HG02852 (cell line): ENCODE data around the gene PIEZO2.
A peak's percentile ranks its signal among the peaks of the same experiment; 100 is the strongest.

Experiments used
- ATAC-seq: cut with Tn5 transposase; IDR thresholded peaks from one replicate; pipeline ENCODE4 v1.9.1; 2021; ENCODE audit warnings: mild to moderate bottlenecking, moderate library complexity; ENCODE audit not compliant: unreplicated experiment

The PIEZO2 gene

DNA sequence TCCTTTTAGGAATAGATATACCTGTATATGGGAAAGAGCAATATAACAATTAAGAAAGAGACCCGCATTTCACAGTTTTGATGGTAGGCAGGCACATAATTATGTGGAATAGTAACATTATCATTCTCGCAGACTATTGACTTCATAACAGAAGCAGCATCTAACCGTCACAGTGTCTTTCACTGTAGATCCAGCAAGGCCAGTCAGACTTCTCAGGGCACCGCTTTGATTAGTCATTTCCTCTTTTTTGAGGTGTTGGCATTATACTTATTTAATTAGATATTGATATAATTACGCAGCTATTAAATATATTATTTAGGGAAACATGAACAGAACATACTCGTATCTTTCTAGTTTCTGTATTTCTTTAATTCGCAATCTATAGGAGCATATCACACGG lies 447.2 kb downstream of the PIEZO2 start:
- no peak for ATAC-seq

DNA sequence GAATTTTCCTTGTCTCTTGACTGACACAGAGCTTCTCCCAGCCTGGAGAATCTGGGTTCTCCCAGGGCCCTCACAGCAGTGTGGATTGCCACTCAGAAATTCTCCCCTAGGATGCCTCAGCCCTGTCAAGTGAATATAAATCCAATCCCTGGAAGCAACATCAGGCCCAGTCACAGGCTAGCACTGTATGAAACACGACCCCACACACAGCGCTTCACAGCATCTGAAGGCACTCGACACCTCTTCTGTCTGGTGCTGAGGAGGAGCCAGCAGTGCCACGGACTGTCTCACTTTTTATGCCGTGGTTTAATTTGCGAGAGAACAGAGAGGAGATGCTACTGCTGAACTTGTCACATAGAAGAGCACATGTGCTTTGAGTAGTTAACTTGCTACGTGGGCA lies 459.0 kb downstream of the PIEZO2 start:
- ATAC-seq, result no peak

DNA sequence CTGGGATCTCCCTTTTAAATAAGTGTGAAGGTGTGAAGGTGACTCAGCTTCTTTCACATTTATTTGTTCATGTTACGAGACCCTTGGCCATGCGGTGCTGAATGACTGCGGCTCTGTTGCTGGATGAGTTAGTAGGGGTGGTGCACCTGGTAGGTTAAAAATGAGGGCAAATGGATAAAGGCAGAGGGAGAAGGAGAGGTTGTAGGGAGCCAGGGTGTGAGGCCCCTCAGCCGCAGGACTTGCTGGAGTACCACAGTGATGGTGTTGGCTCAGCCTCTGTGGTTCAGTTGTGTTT lies 459.4 kb downstream of the PIEZO2 start:
- ATAC-seq, result no peak

DNA sequence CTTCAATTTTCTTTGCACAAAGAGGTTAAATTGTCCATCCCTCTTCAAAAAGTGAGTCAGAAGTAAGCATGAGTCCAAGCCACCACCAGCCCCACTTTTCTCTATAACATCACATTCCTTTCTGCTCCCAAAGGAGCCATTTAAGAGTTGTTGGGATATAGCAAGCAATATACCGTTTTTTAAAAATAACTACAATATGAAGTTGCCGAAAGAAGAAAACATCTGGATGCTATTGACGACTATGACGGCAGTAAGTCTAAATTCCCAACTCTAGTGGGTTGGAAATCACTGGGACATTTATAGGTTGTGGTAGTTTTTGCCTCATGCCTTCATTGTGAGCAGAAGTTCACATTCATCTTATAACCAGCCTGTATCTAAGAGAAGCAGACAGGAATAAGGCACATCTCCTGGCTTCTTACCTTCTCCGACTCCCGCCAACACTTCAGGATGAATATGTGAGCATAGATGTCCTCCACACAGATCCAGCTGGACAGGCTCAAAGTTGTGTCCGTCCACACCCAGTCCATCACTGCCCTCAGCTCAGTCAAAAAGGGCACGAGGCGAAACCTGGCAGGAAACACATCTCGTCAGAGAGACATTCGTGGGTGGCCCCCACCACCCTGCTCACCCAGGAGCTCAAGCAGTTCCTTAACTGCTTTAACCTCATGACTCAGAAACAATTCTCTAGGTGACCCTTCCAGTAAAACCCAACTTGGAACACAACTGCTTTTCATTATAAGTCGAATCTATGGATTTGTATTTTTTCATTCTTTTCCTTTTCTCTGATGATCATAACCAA lies 459.9 kb downstream of the PIEZO2 start:
- no peak for ATAC-seq

DNA sequence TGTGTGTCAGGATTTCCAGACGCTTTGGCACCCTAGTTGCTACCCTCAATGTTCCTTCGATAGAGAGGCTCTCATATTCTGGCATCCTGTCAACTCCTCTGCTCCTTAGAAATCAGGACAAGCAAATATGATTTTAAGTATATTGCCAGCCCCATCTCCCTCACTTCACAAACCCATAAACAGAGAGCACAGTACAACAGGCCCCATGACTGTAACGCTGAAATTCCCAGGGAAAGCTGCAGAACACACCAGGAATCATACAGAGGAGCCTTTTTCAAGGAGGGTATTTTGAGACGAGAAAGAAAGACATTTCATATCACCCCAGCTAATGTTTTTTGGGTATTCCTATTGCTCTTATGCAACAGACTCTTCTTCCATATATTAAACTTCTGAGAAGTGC lies 460.6 kb downstream of the PIEZO2 start:
- ATAC-seq, result no peak

DNA sequence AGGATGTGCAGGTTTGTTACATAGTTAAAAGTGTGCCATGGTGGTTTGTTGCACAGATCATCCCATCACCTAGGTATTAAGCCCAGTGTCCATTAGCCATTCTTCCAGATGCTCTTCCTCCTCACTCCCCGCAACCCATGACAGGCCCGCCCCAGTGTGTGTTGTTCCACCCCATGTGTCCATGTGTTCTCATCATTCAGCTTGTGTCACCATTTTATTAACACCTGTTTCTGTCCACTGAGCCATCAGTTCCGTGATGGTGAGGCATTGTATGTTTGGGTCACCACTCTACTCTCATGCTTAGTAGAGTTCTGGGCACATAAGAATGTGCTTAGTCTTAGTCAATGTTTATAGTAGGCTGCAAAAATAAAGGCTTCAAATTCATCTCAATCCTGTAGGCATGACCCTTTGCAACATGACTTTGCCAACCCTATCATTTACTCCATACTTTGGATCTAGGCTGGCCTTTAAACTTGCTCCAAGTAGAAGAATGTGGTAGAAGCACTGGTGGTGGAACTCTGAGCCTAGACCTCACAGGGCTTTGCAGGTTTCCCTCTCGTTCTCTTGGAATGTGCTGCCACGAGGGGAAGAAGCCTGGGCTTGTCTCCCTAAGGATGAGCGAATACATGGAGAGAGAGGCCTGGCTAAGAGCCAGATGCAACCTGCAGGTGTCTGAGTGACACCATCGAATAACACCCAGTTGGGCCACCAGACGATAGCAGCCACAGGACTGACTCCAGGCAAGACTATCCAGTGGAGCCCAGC lies 462.0 kb downstream of the PIEZO2 start:
- ATAC-seq, result no peak

DNA sequence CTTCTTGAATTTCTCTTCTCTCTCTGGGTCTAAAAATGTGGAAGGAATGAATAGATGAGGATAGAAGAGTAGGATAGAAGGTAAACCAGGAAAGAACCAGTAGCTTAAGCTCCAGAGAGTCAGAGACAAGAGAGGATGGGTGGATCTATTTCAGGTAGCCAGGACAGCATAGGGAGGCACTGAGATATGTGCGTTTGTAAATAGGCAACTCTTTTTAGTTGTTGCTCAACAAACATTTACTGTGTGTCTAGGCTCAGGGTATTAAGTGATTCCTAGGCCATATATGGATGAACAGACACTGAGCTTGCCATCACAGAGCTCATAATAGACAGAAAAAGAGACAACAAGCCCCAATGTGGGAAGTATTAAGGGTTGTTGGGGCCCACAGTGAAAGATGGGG lies 463.1 kb downstream of the PIEZO2 start:
- ATAC-seq, result no peak

DNA sequence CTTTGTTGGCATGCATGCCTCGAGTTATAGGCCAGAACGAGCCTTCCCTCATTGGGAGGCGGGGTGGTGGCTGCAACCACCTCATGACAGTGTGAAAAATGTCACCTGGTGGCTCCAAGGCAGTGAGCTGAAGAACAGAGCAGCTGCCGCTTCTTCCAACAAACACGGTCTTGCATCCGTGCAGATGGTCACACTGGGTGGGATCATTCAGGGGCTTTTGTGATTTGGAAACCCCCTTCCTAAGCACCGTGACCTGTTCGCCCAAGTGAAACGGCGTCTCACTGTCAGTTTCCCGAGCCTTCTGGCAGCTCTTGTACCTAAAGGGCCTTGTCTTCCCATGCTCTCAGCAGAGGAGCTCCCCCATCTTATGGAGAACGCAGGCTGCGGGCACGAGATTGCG lies 463.9 kb downstream of the PIEZO2 start:
- ATAC-seq, result peak; percentile 60

DNA sequence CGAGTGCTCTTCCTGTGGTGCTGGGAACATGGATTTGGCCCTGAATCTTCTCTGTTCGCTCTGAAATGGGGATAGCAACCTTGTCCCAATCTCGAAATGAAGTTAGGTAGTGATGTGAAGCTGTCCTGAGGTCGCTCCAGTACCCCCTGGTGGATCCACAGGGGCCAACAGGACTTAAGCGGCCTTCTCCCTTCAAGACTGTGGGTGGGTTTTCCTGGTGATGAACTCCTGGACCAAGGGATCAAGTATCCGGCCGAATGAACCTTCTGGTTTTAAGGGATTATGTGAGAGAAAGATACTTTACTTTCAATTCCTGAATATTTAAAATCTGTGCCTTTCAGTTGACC lies 467.0 kb downstream of the PIEZO2 start:
- no peak for ATAC-seq

DNA sequence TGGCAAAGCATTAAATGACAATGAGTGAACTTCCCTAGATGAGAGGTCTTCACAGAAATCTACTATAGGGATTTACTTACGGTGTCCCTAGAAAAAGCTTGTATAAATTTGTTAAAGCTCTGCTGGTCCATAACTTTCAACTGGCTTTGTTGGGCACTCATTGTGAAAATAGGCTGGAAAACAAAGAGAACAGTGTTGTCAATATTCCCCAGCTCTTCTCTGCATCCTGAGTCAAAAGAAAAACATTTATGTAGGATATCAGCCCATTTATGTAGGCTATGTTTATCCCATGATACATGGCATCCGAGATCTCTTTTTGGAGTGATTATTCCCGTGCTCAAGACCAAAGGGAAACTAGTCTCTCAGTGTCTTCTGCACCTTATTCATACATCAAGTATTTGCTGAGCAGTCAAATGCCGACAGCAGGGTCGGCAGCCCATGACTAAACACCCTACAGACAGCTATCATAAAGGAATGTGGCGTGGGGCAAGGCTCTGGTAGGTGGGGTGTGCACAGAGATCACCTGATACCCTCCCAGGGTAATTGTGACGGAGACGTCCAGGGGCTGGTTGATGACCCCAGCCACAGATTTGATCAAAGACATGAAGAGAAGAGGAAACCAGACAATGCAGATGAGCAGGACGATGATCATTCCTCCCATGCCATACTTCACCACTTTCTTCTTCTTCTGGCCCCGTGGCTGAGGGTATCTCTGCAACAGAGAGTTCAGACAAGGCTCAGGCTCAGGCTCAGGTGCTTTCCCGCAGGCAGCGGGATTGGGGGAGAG lies 467.6 kb downstream of the PIEZO2 start:
- ATAC-seq, result no peak

DNA sequence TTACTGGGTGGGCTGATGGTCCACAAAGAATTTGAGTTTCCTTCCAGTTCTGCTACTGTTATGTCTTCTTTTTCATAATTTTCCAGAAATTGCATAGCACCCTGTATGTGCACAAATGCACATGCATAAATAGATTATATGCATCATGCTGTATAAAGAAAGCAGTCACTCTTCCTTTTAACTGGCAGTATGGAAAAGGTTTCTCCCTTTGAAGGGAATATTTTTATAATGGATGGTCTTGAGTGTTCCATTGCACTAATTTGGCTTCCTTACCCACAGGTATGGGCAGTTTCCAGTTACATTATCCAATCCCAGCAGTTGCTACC lies 469.1 kb downstream of the PIEZO2 start:
- ATAC-seq, result no peak

DNA sequence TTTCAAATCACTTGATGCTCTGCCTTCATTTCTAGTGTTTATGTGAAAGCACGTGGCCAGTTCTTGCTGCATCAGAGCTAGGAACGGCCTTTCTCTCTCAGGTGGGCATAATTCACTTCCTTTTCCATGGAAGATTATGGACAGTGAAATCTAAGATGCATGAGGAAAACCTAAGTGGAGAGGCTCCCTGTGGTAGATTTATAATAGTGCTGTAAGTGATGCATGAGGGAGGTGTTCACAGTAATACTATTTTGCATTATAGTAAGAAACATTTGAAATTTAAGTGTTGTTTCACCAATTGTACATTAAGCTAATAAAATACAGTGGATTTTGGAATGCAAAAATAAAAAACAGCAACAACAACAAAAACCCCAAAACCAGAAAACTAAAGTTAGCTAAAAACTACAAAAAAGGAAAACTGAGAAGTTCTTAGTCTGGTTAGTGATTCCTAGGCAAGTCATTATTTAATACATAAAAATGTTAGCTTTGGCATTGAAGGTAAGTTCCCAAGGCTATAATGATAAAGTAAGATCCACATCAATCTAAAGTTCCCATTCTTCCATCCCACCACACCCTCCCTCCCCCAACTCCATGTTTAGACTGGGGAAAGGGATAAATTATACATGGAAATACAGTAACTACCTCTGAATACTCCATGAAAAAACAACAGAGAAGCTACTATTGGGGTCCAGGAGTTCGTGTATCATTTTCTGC lies 469.7 kb downstream of the PIEZO2 start:
- no peak for ATAC-seq

DNA sequence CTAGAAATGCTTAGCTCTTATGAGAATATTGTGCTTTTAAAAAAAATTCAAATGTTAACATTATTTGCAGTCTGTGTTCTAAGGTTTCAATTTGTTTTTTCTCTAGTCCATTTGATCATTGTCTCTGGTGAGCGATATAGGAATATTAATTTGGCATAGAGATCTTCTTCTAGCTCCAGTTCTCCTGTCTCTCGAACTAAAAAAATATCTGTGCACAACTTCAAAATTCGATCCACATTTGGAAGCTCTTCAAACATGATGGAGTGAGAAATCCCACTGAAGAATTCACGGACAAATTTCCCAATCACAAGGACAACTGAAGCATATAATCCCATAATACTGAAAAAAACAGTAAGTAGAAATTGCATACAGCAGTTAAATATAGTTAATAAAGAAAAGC lies 477.9 kb downstream of the PIEZO2 start:
- ATAC-seq, result no peak

DNA sequence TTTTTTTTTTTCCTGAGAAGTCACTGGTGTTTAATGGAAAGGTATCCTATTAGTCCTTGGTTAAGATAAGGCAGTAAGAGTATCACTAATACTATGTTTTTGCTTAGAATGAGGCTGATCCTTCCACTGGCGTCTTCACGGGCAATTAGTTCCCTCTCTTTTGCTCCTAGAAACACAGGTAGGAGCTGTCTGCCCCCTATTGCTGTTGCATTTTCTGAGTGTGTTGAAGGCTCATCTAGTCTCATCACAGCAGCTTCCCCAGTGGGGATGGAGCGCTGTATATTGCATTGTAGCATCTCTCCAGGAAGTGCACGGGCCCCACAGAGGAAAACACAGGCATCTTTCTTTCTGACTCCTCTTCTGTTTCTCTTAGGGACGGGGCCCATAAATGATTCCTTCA lies 478.5 kb downstream of the PIEZO2 start:
- no peak for ATAC-seq

DNA sequence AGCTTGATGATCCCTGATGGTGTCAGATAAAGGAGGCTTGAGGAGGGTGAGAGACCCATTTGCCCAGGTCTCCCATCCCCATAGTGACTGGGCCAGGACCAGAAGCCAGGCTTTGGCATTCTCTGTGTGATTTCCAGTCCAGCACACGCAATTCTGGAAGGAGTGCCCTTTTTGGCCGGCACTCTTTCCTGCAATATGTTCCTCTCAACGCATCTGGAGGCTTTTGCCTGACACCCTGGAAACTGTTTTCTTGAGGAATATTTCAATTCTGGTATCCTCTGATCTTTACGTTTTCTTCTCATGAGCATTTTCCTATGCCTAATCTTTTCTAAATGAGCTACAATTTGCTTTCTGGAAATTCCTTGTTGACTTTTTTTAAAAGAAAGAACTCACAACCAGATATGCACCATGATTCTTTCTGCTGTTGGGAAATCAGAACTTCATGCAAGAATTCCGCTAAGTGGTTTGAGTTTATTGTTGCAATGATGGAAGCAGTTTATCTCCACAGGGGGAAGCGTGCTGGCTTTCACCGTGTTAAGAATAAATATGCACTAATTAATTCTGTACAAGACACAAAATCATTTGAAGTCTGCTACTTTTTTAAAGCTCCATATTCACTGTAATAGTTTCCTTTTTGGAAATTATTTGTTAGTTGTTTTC lies 479.8 kb downstream of the PIEZO2 start:
- no peak for ATAC-seq

DNA sequence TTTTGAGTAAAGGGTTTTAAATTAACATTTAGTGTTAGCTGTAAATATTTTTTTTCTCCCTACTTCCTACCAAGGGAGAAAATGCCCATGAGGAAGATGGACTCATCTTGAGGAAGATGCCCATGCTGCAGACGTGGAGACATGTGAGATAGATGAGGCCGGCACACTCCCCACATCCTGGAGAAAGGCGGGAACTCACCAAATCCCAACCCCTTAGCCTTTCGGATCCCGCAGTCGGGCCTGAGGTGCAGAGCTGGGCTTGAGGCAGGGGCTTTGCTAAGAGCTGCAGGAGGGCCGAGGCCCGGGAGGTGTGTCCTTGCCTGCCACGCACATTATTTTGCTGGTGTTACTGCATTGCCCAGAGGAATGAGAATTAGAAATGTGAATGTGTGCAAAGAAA lies 485.6 kb downstream of the PIEZO2 start:
- no peak for ATAC-seq

DNA sequence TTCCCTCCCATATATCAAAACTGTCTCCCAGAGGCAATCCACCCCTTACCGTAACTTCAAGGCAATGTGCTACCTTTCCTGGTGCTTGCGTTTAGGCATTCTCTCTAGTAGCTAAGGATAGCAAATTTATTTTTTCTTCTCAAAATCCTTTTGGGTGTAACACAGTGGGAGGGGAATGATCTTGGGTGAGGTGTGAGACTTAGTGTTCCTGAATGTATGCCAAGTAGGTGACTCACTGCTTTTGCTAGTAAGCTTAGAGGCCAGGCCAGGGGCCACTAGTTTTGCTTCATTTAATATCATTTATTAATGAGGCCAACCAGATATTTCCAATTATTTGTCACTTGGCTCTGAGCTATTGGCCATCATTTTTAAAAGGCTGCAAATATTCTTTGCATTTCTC lies 488.1 kb downstream of the PIEZO2 start:
- ATAC-seq, result no peak

DNA sequence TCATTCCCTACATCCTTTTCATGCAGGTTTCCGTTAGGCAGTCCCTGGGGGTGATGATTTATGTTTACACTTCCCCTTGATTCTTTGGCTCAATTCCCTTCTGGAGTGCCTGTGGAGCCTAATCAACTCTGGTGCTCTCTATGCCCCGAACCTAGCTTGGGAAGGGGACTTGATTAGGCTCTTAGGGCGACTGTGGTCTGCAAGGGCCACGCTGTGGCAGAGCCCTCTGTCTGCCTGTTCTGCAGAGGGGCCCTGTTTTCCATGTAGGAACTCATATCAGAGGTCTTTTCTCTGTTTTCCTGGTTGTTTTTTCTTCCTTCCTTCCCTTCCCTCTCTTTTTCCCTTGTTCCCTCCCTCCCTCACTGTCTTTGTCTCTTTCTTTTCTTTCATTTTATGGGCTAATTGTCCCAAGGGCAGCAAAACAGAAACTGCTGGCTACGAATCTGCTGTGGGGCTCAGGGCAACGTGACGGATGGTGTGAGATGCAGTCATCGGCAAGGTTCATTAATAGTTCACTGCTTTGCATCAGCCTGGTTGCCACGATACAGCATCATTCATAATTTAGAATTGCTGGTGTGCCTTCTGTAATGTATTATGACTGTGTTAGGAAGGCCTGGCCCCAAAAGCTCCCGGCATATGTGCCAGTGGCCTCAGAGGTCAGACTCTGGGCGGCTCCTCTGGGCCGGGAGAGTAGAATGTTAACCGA lies 489.0 kb downstream of the PIEZO2 start:
- no peak for ATAC-seq

DNA sequence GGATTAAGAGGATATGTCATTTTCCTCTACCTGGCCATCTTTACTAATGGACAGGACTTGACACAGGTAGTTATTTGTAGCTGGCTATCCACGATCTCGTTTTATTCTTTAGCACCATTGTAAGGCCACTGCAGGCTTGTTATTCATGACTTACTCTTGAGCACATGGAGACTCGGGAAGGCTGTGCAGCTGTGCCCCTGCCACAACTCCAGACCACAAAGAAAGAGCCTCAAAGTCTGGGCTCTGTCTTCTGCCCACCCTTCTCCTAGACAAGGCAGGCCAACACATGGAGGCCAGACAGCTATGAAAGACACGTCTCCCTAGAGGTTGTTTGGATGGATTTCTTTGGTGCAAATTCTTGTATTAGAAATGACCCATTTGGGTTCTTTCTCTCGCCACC lies 489.8 kb downstream of the PIEZO2 start:
- no peak for ATAC-seq

DNA sequence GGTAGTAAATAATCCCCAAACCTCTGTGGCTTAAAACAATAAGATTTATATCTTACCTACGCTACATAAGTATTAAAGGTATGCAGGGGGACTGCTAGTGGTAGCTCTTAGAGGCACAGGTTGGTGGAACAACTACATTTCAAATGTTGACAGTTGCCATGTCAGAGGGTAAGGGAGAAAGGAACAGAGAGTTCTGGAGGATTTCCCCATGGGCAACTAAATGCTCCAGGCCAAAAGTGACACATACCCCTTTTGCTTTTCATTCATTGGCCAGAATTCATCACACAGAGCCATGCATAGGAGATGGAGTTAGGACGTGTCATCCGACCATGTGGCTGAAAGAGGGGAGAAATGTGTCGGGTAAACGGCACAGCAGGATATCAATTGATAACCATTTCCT lies 490.4 kb downstream of the PIEZO2 start:
- ATAC-seq, result no peak
